NCI-H146 (cell line): ENCODE data around the gene MAMLD1.
"Not testable (repeated sequence)": the region's sequence is repeated elsewhere in the genome, so short reads cannot be mapped to it uniquely, and the experiment has no call there.

Source experiments
- DNase-seq: peaks from one replicate; lab custom pipeline; 2025; lab: John Stamatoyannopoulos, UW

MAMLD1 gene

GRCh38 chrX:150362599-150363481, at the start of gene MAMLD1:
MAMLD1 (plus strand) TSS chrX:150363317; CDS start chrX:150445517, 82,200 bp downstream.
- no peak for DNase-seq

GRCh38 chrX:150313514-150313913, 49.6 kb upstream of the MAMLD1 start:
- DNase-seq, result no peak

GRCh38 chrX:150314186-150314585, 48.9 kb upstream of the MAMLD1 start:
- no peak for DNase-seq

- DNase-seq, result no peak
Measured at GRCh38 chrX:150316564-150316963, 46.6 kb upstream of the MAMLD1 start.

GRCh38 chrX:150323020-150323419, 40.1 kb upstream of the MAMLD1 start:
- DNase-seq, result no peak

GRCh38 chrX:150324035-150324728, 38.9 kb upstream of the MAMLD1 start:
- no peak for DNase-seq

- DNase-seq, result no peak
Measured at GRCh38 chrX:150324919-150325318, 38.2 kb upstream of the MAMLD1 start.

GRCh38 chrX:150326541-150327247, 36.4 kb upstream of the MAMLD1 start:
- no peak for DNase-seq

GRCh38 chrX:150329282-150329681, 33.8 kb upstream of the MAMLD1 start:
- no peak for DNase-seq

GRCh38 chrX:150329868-150330267, 33.2 kb upstream of the MAMLD1 start:
- no peak for DNase-seq

GRCh38 chrX:150332023-150332422, 31.1 kb upstream of the MAMLD1 start:
- no peak for DNase-seq

- DNase-seq, result no peak
Measured at GRCh38 chrX:150334100-150334499, 29.0 kb upstream of the MAMLD1 start.

GRCh38 chrX:150334981-150335380, 28.1 kb upstream of the MAMLD1 start:
- DNase-seq, result no peak

GRCh38 chrX:150337026-150337425, 26.1 kb upstream of the MAMLD1 start:
- no peak for DNase-seq

- no peak for DNase-seq
Measured at GRCh38 chrX:150337536-150337935, 25.6 kb upstream of the MAMLD1 start.

- DNase-seq, result no peak
Measured at GRCh38 chrX:150338615-150339014, 24.5 kb upstream of the MAMLD1 start.

GRCh38 chrX:150339736-150340135, 23.4 kb upstream of the MAMLD1 start:
- no peak for DNase-seq

GRCh38 chrX:150340326-150340725, 22.8 kb upstream of the MAMLD1 start:
- DNase-seq, result not testable (repeated sequence)

- no peak for DNase-seq
Measured at GRCh38 chrX:150347471-150347870, 15.6 kb upstream of the MAMLD1 start.

- no peak for DNase-seq
Measured at GRCh38 chrX:150348365-150348764, 14.8 kb upstream of the MAMLD1 start.

- DNase-seq, result no peak
Measured at GRCh38 chrX:150352114-150352513, 11.0 kb upstream of the MAMLD1 start.

- DNase-seq, result no peak
Measured at GRCh38 chrX:150352581-150352980, 10.5 kb upstream of the MAMLD1 start.

GRCh38 chrX:150355913-150356312, 7.2 kb upstream of the MAMLD1 start:
- DNase-seq, result no peak
